IMR-90 (cell line): ENCODE measurements around the gene FRAS1. TPM values are rescaled to one million over a fixed set of nuclear protein-coding genes. Genes with fewer than 3 reads are reported as not detected.

Experiments
- ATAC-seq: fragments of 200-7000 bp; cut with Tn5 transposase; 2 replicates; pipeline ENCODE4 v1.9.1; 2020; ENCODE audit warnings: low read depth, mild to moderate bottlenecking, moderate library complexity
- BruUV-seq: library from RNA; stranded (reverse); fragments of 400-500 nt; replicated peaks from 2 replicates; lab custom pipeline; 2021; lab: Mats Ljungman, UMichigan
- CTCF ChIA-PET: fragments of 300-600 bp; formaldehyde crosslinking; extraction: SDS; loops from one replicate; lab custom pipeline; 2021; ENCODE audit warnings: antibody characterized with exemption; lab: Yijun Ruan, JAX
- POLR2A ChIA-PET: fragments of 300-600 bp; sonication (Branson Sonifier 250); formaldehyde crosslinking; loops from one replicate; lab custom pipeline; 2022; ENCODE audit warnings: antibody characterized with exemption; ENCODE audit not compliant: unreplicated experiment; lab: Charles Lee
- DNase-seq: peaks from one replicate; pipeline ENCODE4 v3.0.0; 2013
- H2AFZ ChIP-seq: replicated peaks from 2 replicates; pipeline ENCODE3; 2013; ENCODE audit warnings: low read length, mild to moderate bottlenecking; ENCODE audit not compliant: poor library complexity
- H2AK5ac ChIP-seq: 2 replicates; pipeline ENCODE4 v1.6.1; 2013; ENCODE audit warnings: low read depth, low read length, inconsistent platforms
- H2AK9ac ChIP-seq: replicated peaks from 2 replicates; pipeline ENCODE3; 2013; ENCODE audit warnings: mild to moderate bottlenecking, low read depth, low read length, moderate library complexity; ENCODE audit not compliant: poor library complexity
- H2BK120ac ChIP-seq: 2 replicates; pipeline ENCODE4 v1.6.1; 2013; ENCODE audit warnings: low read depth, low read length, inconsistent platforms
- H2BK15ac ChIP-seq: 3 replicates; pipeline ENCODE4 v1.6.1; 2013; ENCODE audit warnings: low read depth, low read length, inconsistent platforms
- H2BK20ac ChIP-seq: 2 replicates; pipeline ENCODE4 v1.6.1; 2013; ENCODE audit warnings: low read depth, mild to moderate bottlenecking, inconsistent platforms, low read length, moderate library complexity
- H2BK5ac ChIP-seq: 2 replicates; pipeline ENCODE4 v1.6.1; 2013; ENCODE audit warnings: mild to moderate bottlenecking, low read depth, low read length, inconsistent platforms; ENCODE audit not compliant: poor library complexity, severe bottlenecking
- H3K14ac ChIP-seq: replicated peaks from 2 replicates; pipeline ENCODE4 v1.6.1; 2013; ENCODE audit warnings: low read depth, low read length, inconsistent platforms
- H3K18ac ChIP-seq: 2 replicates; pipeline ENCODE4 v1.6.1; 2013; ENCODE audit warnings: low read depth, low read length, control low read depth
- H3K23ac ChIP-seq: 2 replicates; pipeline ENCODE4 v1.6.1; 2013; ENCODE audit warnings: low read depth, low read length, inconsistent platforms
- H3K27ac ChIP-seq: 2 replicates; pipeline ENCODE4 v1.5.1; 2013; ENCODE audit warnings: mild to moderate bottlenecking, control low read depth, low read length; ENCODE audit not compliant: insufficient read depth
- H3K27me3 ChIP-seq: 2 replicates; pipeline ENCODE4 v1.6.1; 2013; ENCODE audit warnings: low read length; ENCODE audit not compliant: control insufficient read depth, insufficient read depth
- H3K36me3 ChIP-seq: 2 replicates; pipeline ENCODE4 v1.6.1; 2013; ENCODE audit warnings: low read length, mixed read lengths; ENCODE audit not compliant: control insufficient read depth, insufficient read depth
- H3K4ac ChIP-seq: 2 replicates; pipeline ENCODE4 v1.6.1; 2013; ENCODE audit warnings: low read depth, low read length, inconsistent platforms
- H3K4me1 ChIP-seq: 2 replicates; pipeline ENCODE4 v1.6.1; 2013; ENCODE audit warnings: low read length, mixed read lengths; ENCODE audit not compliant: control insufficient read depth, insufficient read depth
- H3K4me2 ChIP-seq: 2 replicates; pipeline ENCODE4 v1.6.1; 2013; ENCODE audit warnings: low read depth, mild to moderate bottlenecking, control low read depth, low read length, moderate library complexity
- H3K4me3 ChIP-seq: 2 replicates; pipeline ENCODE4 v1.5.1; 2013; ENCODE audit warnings: low read depth, mild to moderate bottlenecking, control low read depth, low read length, moderate library complexity; ENCODE audit not compliant: insufficient read depth
- H3K56ac ChIP-seq: 2 replicates; pipeline ENCODE4 v1.6.1; 2013; ENCODE audit warnings: low read length, inconsistent platforms; ENCODE audit not compliant: insufficient read depth; ENCODE audit errors: extremely low read depth
- H3K79me1 ChIP-seq, 2 experiments: 2 replicates each; pipeline ENCODE4 v1.6.1; 2013; ENCODE audit warnings: low read length in 2 of 2, inconsistent platforms in 1 of 2, low read depth in 1 of 2
- H3K9ac ChIP-seq: 2 replicates; pipeline ENCODE4 v1.6.1; 2013; ENCODE audit warnings: low read depth, low read length, control low read depth
- H3K9me1 ChIP-seq: 2 replicates; pipeline ENCODE4 v1.6.1; 2013; ENCODE audit warnings: low read length, inconsistent platforms; ENCODE audit not compliant: insufficient read depth
- H3K9me3 ChIP-seq: 2 replicates; pipeline ENCODE4 v1.6.1; 2013; ENCODE audit warnings: low read length; ENCODE audit not compliant: control insufficient read depth, insufficient read depth
- H4K20me1 ChIP-seq: 2 replicates; pipeline ENCODE4 v1.6.1; 2013; ENCODE audit warnings: low read length, inconsistent platforms; ENCODE audit not compliant: insufficient read depth
- H4K5ac ChIP-seq: 2 replicates; pipeline ENCODE4 v1.6.1; 2013; ENCODE audit warnings: mild to moderate bottlenecking, low read depth, low read length, control low read depth
- H4K8ac ChIP-seq, 2 experiments: 2 replicates each; pipeline ENCODE4 v1.6.1; 2013; ENCODE audit warnings: low read depth in 2 of 2, low read length in 2 of 2, control low read depth in 1 of 2, inconsistent platforms in 1 of 2
- H4K91ac ChIP-seq: 2 replicates; pipeline ENCODE4 v1.6.1; 2013; ENCODE audit warnings: low read depth, low read length, inconsistent platforms; ENCODE audit not compliant: insufficient read depth
- BHLHE40 ChIP-seq: fragments of 150-350 bp; IDR thresholded peaks from 2 replicates; pipeline ENCODE4 v1.6.1; 2016; ENCODE audit warnings: mild to moderate bottlenecking, low read depth, low read length
- CEBPB ChIP-seq: IDR thresholded peaks from 2 replicates; pipeline ENCODE4 v1.6.1; 2012; ENCODE audit warnings: low read depth, low read length, improper control_type of control experiment
- FOS ChIP-seq: fragments of 150-350 bp; IDR thresholded peaks from 2 replicates; pipeline ENCODE4 v1.6.1; 2016; ENCODE audit warnings: low read depth, low read length
- MAFK ChIP-seq: IDR thresholded peaks from 2 replicates; pipeline ENCODE4 v1.6.1; 2012; ENCODE audit warnings: low read depth, low read length, improper control_type of control experiment
- MAZ ChIP-seq: IDR thresholded peaks from 2 replicates; pipeline ENCODE4 v1.6.1; 2012; ENCODE audit warnings: low read depth, mild to moderate bottlenecking, low read length, improper control_type of control experiment, moderate library complexity, borderline replicate concordance
- MXI1 ChIP-seq: IDR thresholded peaks from 2 replicates; pipeline ENCODE4 v1.6.1; 2012; ENCODE audit warnings: low read depth, mild to moderate bottlenecking, low read length, moderate library complexity, borderline replicate concordance
- NFE2L2 ChIP-seq: fragments of 150-350 bp; IDR thresholded peaks from 2 replicates; pipeline ENCODE4 v1.6.1; 2016; ENCODE audit warnings: low read depth, mild to moderate bottlenecking, low read length
- POLR2A ChIP-seq: IDR thresholded peaks from 2 replicates; pipeline ENCODE4 v1.6.1; 2012; ENCODE audit warnings: mild to moderate bottlenecking, low read depth, low read length
- RAD21 ChIP-seq: IDR thresholded peaks from 2 replicates; pipeline ENCODE4 v1.6.1; 2012; ENCODE audit warnings: low read length, improper control_type of control experiment
- RCOR1 ChIP-seq: IDR thresholded peaks from 2 replicates; pipeline ENCODE4 v1.6.1; 2012; ENCODE audit warnings: mild to moderate bottlenecking, low read length, improper control_type of control experiment; ENCODE audit not compliant: insufficient replicate concordance
- RFX5 ChIP-seq: IDR thresholded peaks from 2 replicates; pipeline ENCODE4 v1.8.0; 2012; ENCODE audit warnings: low read depth, mild to moderate bottlenecking, low read length, moderate library complexity
- SMC3 ChIP-seq: fragments of 150-350 bp; IDR thresholded peaks from 2 replicates; pipeline ENCODE4 v1.6.1; 2016; ENCODE audit warnings: low read depth, mild to moderate bottlenecking, antibody characterized with exemption, low read length, moderate library complexity
- WGBS, 2 experiments: methylation state at CpG; one replicate each; pipeline versions ENCODE4 v1.1.5 to v1.1.7; 2013; ENCODE audit warnings: missing lambda C conversion rate in 2 of 2; ENCODE audit not compliant: insufficient read length in 1 of 2; ENCODE audit errors: extremely low coverage in 2 of 2; 5-methylcytosine and 5-hydroxymethylcytosine counted together
- dilution Hi-C: fragments of 300-500 bp; cut with HindIII; formaldehyde crosslinking; loops from one replicate; pipeline ENCODE4 v1.14.3; 2018; ENCODE audit warnings: low sequenced_read_pairs; ENCODE audit not compliant: unreplicated experiment
- in situ Hi-C: fragments of 300-500 bp; cut with MboI; formaldehyde crosslinking; loops from 3 replicates; pipeline ENCODE4 v1.14.3; 2019; ENCODE audit warnings: low sequenced_read_pairs, inconsistent platforms, mixed read lengths
- intact Hi-C: fragments of 100-400 bp; cut with micrococcal nuclease; formaldehyde crosslinking; loops from 2 replicates; pipeline ENCODE4 v1.10.0; 2022
- polyA plus RNA-seq, 3 experiments: library from polyadenylated mRNA; depleted of rRNA; stranded (reverse); fragments of >200 nt; gene quantifications; 2 replicates each; pipeline ENCODE4 v1.2.3, GENCODE V29; 2012; ENCODE audit warnings: low replicate concordance in 1 of 3
- total RNA-seq: library from RNA; depleted of rRNA; stranded (reverse); fragments of >200 nt; gene quantifications from 2 replicates; pipeline ENCODE4 v1.2.3, GENCODE V29; 2012
- TF ChIP-seq, protein P1 (sequence below): fragments of 150-350 bp; IDR thresholded peaks from 2 replicates; pipeline ENCODE4 v1.6.1; 2017; ENCODE audit warnings: mild to moderate bottlenecking, antibody characterized with exemption, low read length, low read depth
- TF ChIP-seq, protein P2 (sequence below): fragments of 150-350 bp; IDR thresholded peaks from 2 replicates; pipeline ENCODE4 v1.6.1; 2016; ENCODE audit warnings: low read depth, mild to moderate bottlenecking, low read length, moderate library complexity, borderline replicate concordance
- TF ChIP-seq, protein P3 (sequence below): conservative IDR thresholded peaks from 2 replicates; pipeline ENCODE4 v1.5.1; 2012; ENCODE audit warnings: mild to moderate bottlenecking, low read depth, low read length, improper control_type of control experiment

Gene FRAS1
- total and polyA plus RNA-seq, 2 of the 4 experiments (the other 2 are of a cell fraction) = under 0.01 to 0.03 TPM

DNA sequence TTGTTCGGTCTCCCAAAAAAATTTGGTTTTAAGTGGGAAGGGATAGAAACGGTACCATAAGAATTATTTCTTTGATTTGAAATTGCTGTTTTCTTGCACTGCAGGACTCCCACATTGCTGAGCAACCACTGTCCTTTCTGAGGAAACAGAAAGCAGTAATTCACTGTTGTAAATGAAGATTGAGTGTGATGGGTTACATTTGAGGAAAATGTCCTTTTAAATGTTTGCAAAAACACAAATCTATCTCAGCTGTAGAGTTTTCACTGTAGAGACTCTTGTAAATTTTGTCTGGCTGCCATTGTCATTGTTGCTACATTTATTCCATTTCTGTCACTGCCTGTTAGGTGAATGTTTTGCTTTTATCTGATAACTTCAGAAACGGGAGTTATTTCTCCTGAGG lies 105.2 kb downstream of the FRAS1 start:
- H3K36me3 ChIP-seq = no peaks in the 10 kb centered on the region
- H3K9ac ChIP-seq = no peak overlapping the region
- no peak overlapping the region for H3K27ac ChIP-seq
- no peak overlapping the region for H3K4ac ChIP-seq
- H3K4me1 ChIP-seq = no peaks in the 10 kb centered on the region
- DNase-seq = no peak
- TF ChIP-seq BHLHE40 (no peak), MAZ (no peak), NFE2L2 (no peak), RFX5 (no peak), FOS (no peak), RAD21 (no peak), RCOR1 (no peak), CEBPB (no peak), SMC3 (no peak), MXI1 (no peak), POLR2A (no peak), MAFK (no peak)
- TF ChIP-seq, protein P1, sequence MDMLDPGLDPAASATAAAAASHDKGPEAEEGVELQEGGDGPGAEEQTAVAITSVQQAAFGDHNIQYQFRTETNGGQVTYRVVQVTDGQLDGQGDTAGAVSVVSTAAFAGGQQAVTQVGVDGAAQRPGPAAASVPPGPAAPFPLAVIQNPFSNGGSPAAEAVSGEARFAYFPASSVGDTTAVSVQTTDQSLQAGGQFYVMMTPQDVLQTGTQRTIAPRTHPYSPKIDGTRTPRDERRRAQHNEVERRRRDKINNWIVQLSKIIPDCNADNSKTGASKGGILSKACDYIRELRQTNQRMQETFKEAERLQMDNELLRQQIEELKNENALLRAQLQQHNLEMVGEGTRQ = no peak
- TF ChIP-seq, protein P2, sequence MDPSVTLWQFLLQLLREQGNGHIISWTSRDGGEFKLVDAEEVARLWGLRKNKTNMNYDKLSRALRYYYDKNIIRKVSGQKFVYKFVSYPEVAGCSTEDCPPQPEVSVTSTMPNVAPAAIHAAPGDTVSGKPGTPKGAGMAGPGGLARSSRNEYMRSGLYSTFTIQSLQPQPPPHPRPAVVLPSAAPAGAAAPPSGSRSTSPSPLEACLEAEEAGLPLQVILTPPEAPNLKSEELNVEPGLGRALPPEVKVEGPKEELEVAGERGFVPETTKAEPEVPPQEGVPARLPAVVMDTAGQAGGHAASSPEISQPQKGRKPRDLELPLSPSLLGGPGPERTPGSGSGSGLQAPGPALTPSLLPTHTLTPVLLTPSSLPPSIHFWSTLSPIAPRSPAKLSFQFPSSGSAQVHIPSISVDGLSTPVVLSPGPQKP = no peak
- TF ChIP-seq, protein P3, sequence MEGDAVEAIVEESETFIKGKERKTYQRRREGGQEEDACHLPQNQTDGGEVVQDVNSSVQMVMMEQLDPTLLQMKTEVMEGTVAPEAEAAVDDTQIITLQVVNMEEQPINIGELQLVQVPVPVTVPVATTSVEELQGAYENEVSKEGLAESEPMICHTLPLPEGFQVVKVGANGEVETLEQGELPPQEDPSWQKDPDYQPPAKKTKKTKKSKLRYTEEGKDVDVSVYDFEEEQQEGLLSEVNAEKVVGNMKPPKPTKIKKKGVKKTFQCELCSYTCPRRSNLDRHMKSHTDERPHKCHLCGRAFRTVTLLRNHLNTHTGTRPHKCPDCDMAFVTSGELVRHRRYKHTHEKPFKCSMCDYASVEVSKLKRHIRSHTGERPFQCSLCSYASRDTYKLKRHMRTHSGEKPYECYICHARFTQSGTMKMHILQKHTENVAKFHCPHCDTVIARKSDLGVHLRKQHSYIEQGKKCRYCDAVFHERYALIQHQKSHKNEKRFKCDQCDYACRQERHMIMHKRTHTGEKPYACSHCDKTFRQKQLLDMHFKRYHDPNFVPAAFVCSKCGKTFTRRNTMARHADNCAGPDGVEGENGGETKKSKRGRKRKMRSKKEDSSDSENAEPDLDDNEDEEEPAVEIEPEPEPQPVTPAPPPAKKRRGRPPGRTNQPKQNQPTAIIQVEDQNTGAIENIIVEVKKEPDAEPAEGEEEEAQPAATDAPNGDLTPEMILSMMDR = no peak
- no peak overlapping the region for H2BK5ac ChIP-seq
- no peak overlapping the region for H2BK120ac ChIP-seq
- H3K18ac ChIP-seq = no peak overlapping the region
- no peaks in the 10 kb centered on the region for H3K9me1 ChIP-seq
- no peak overlapping the region for H3K56ac ChIP-seq
- no peak overlapping the region for H2AK9ac ChIP-seq
- H3K23ac ChIP-seq = no peak overlapping the region
- in situ Hi-C loops = no loop called here
- no peak overlapping the region for H2AK5ac ChIP-seq
- no peak overlapping the region for H3K4me3 ChIP-seq
- BruUV-seq = no TSS peak
- dilution Hi-C loops = no loop called here
- no peak overlapping the region for H2AFZ ChIP-seq
- H4K8ac ChIP-seq = no peak overlapping the region
- ChIA-PET POLR2A (no interaction called here), CTCF (no interaction called here)
- no CpG with 5 or more reads among the region's 3 CpGs for WGBS, 2 experiments
- no peak overlapping the region for H4K91ac ChIP-seq
- no peak for ATAC-seq
- H4K5ac ChIP-seq = no peak overlapping the region
- no peak overlapping the region for H2BK15ac ChIP-seq
- no peak overlapping the region for H2BK20ac ChIP-seq
- H3K4me2 ChIP-seq = no peak overlapping the region
- H3K9me3 ChIP-seq = no peaks in the 10 kb centered on the region
- no peaks in the 10 kb centered on the region for H4K20me1 ChIP-seq
- no peak overlapping the region for H3K14ac ChIP-seq
- intact Hi-C loops = no loop called here
- H3K27me3 ChIP-seq = no peaks in the 10 kb centered on the region
- no peaks in the 10 kb centered on the region for H3K79me1 ChIP-seq
